Activated T-helper 2 cell treated with anti-CD3 and anti-CD28 coated beads, Interferon-gamma antibody, Interleukin-2, Interleukin-4, amounts not matched to agents 10 μg/mL and 5 μg/mL and 100 μg/mL, durations not matched to agents 14 hours and 24 hours and 36 hours (primary cell): Measurements from ENCODE around the gene ZKSCAN1. TPM values are rescaled to one million over a fixed set of nuclear protein-coding genes. Genes with fewer than 3 reads are reported as not detected.

ENCODE experiments used
- DNase-seq: peaks from one replicate; pipeline ENCODE4 v3.0.0; 2021; ENCODE audit warnings: low spot score
- H3K27ac Mint-ChIP-seq: one replicate; pipeline ENCODE4 v1.8.0; 2021; ENCODE audit warnings: mixed read lengths
- H3K27me3 Mint-ChIP-seq: one replicate; pipeline ENCODE4 v1.8.0; 2021; ENCODE audit warnings: low read depth, mixed read lengths
- H3K36me3 Mint-ChIP-seq: one replicate; pipeline ENCODE4 v1.8.0; 2021; ENCODE audit warnings: low read depth, mixed read lengths
- H3K4me1 Mint-ChIP-seq: one replicate; pipeline ENCODE4 v1.8.0; 2021; ENCODE audit warnings: low read depth, mixed read lengths
- H3K4me3 Mint-ChIP-seq: one replicate; pipeline ENCODE4 v1.8.0; 2021; ENCODE audit warnings: low read depth, mild to moderate bottlenecking, moderate library complexity, mixed read lengths
- H3K9me3 Mint-ChIP-seq: one replicate; pipeline ENCODE4 v1.8.0; 2021; ENCODE audit warnings: mixed read lengths
- intact Hi-C: fragments of 100-400 bp; cut with micrococcal nuclease; formaldehyde crosslinking; loops from one replicate; pipeline ENCODE4 v1.15.1; 2023
- total RNA-seq: library from RNA; stranded (reverse); gene quantifications from 2 replicates; pipeline ENCODE4 v1.2.3, GENCODE V29; 2022

Gene ZKSCAN1
- total RNA-seq, 1 donor from 2014 or later: 59.0 TPM

GRCh38 chr7:100090527-100091410 lies 75.4 kb downstream of the ZKSCAN1 start:
- Mint-ChIP-seq H3K4me3 (peak overlapping the region; percentile 34), H3K27me3 (peaks cover under 1% of the 10 kb centered on the region), H3K4me1 (peaks cover 19% of the 10 kb centered on the region), H3K36me3 (peaks cover 62% of the 10 kb centered on the region), H3K9me3 (no peaks in the 10 kb centered on the region), H3K27ac (peak overlapping the region; percentile 53)
- intact Hi-C loops: no loop called here
- DNase-seq: no peak

Other genes with a start within 250 kb of the ZKSCAN1 start
- gene CYP3A4, start 231.4 kb upstream of the ZKSCAN1 start, total RNA-seq: not detected in 2 replicates
- gene CYP3A43, start 187.6 kb upstream of the ZKSCAN1 start, total RNA-seq: not detected in 2 replicates
- gene OR2AE1, start 138.6 kb upstream of the ZKSCAN1 start, total RNA-seq: 0.23 and 0.46 TPM in 2 replicates
- 21.8 and 23.2 TPM in 2 replicates for gene TRIM4, start 96.1 kb upstream of the ZKSCAN1 start, total RNA-seq
- 0.21 TPM in 1 of 2 replicates, not detected in the other for gene GJC3, start 86.0 kb upstream of the ZKSCAN1 start, total RNA-seq
- not detected in 2 replicates for gene AZGP1, start 39.6 kb upstream of the ZKSCAN1 start, total RNA-seq
- gene ZSCAN21, start 34.2 kb downstream of the ZKSCAN1 start, total RNA-seq: 6.1 and 7.7 TPM in 2 replicates
- gene ZNF3, start 66.1 kb downstream of the ZKSCAN1 start, total RNA-seq: 23.6 and 25.5 TPM in 2 replicates
- gene COPS6, start 73.4 kb downstream of the ZKSCAN1 start, total RNA-seq: 116 and 119 TPM in 2 replicates
- gene MCM7, start 85.8 kb downstream of the ZKSCAN1 start, total RNA-seq: 383 and 389 TPM in 2 replicates
- gene AP4M1, start 86.0 kb downstream of the ZKSCAN1 start, total RNA-seq: 12.2 and 16.4 TPM in 2 replicates
- gene TAF6, start 103.8 kb downstream of the ZKSCAN1 start, total RNA-seq: 68.1 and 76.9 TPM in 2 replicates
- gene CNPY4, start 104.0 kb downstream of the ZKSCAN1 start, total RNA-seq: 17.0 and 19.1 TPM in 2 replicates
- gene MBLAC1, start 111.4 kb downstream of the ZKSCAN1 start, total RNA-seq: 2.8 and 2.9 TPM in 2 replicates
- gene LAMTOR4, start 133.3 kb downstream of the ZKSCAN1 start, total RNA-seq: 125 and 130 TPM in 2 replicates
- 31.2 and 33.2 TPM in 2 replicates for gene TRAPPC14, start 143.1 kb downstream of the ZKSCAN1 start, total RNA-seq
- 2.4 and 2.8 TPM in 2 replicates for gene GAL3ST4, start 153.0 kb downstream of the ZKSCAN1 start, total RNA-seq
- 7.0 and 7.8 TPM in 2 replicates for gene GPC2, start 161.8 kb downstream of the ZKSCAN1 start, total RNA-seq
- gene STAG3, start 162.3 kb downstream of the ZKSCAN1 start, total RNA-seq: 20.6 and 22.3 TPM in 2 replicates
- 18.7 and 21.7 TPM in 2 replicates for gene PVRIG, start 204.4 kb downstream of the ZKSCAN1 start, total RNA-seq